GM12874 (cell line): ENCODE data around the gene GSX1.

Experiments used
- CTCF ChIP-seq: IDR thresholded peaks from 2 replicates; pipeline ENCODE4 v1.5.1; 2011; ENCODE audit warnings: low read depth, mild to moderate bottlenecking, control low read depth, low read length, moderate library complexity; ENCODE audit not compliant: insufficient read depth

Gene GSX1

GRCh38 chr13:27792393-27793218, at the start of gene GSX1:
GSX1 (plus strand) TSS chr13:27792483; CDS start chr13:27792691, 208 bp downstream.
- TF ChIP-seq CTCF = no peak

- no peak for TF ChIP-seq CTCF
Measured at GRCh38 chr13:27744801-27745200, 47.5 kb upstream of the GSX1 start.

- no peak for TF ChIP-seq CTCF
Measured at GRCh38 chr13:27745301-27745700, 47.0 kb upstream of the GSX1 start.

GRCh38 chr13:27751953-27752532, 40.2 kb upstream of the GSX1 start:
- TF ChIP-seq CTCF = no peak

- no peak for TF ChIP-seq CTCF
Measured at GRCh38 chr13:27765650-27766049, 26.6 kb upstream of the GSX1 start.

GRCh38 chr13:27770809-27771208, 21.5 kb upstream of the GSX1 start:
- TF ChIP-seq CTCF = peak; percentile 63

- no peak for TF ChIP-seq CTCF
Measured at GRCh38 chr13:27772651-27773425, 19.4 kb upstream of the GSX1 start.
